Fibroblast of villous mesenchyme (primary cell): ENCODE results near the gene TRPT1. TPM values are rescaled to one million over a fixed set of nuclear protein-coding genes. Genes with fewer than 3 reads are reported as not detected.

Experiments used
- DNase-seq: peaks from one replicate; pipeline ENCODE4 v3.0.0-alpha.2; 2010; ENCODE audit warnings: low read depth
- H3K4me3 ChIP-seq: 2 replicates; pipeline ENCODE4 v1.5.1; 2011; ENCODE audit warnings: low read depth, mild to moderate bottlenecking, low read length
- total RNA-seq: library from RNA; depleted of rRNA; stranded (reverse); fragments of >200 nt; gene quantifications from 2 replicates; pipeline ENCODE4 v1.2.3, GENCODE V29; 2012
- TF ChIP-seq, protein P1 (sequence below): IDR thresholded peaks from 2 replicates; pipeline ENCODE4 v1.5.1; 2012; ENCODE audit warnings: low read depth, mild to moderate bottlenecking, low read length; ENCODE audit not compliant: insufficient read depth

The TRPT1 gene
- total RNA-seq, 1 donor, result 32.4 TPM

- H3K4me3 ChIP-seq, result no peak overlapping the region
- DNase-seq, result no peak
- TF ChIP-seq, protein P1, sequence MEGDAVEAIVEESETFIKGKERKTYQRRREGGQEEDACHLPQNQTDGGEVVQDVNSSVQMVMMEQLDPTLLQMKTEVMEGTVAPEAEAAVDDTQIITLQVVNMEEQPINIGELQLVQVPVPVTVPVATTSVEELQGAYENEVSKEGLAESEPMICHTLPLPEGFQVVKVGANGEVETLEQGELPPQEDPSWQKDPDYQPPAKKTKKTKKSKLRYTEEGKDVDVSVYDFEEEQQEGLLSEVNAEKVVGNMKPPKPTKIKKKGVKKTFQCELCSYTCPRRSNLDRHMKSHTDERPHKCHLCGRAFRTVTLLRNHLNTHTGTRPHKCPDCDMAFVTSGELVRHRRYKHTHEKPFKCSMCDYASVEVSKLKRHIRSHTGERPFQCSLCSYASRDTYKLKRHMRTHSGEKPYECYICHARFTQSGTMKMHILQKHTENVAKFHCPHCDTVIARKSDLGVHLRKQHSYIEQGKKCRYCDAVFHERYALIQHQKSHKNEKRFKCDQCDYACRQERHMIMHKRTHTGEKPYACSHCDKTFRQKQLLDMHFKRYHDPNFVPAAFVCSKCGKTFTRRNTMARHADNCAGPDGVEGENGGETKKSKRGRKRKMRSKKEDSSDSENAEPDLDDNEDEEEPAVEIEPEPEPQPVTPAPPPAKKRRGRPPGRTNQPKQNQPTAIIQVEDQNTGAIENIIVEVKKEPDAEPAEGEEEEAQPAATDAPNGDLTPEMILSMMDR, result no peak
Measured at GRCh38 chr11:64262271-64263002, 36.5 kb upstream of the TRPT1 start.

DNA sequence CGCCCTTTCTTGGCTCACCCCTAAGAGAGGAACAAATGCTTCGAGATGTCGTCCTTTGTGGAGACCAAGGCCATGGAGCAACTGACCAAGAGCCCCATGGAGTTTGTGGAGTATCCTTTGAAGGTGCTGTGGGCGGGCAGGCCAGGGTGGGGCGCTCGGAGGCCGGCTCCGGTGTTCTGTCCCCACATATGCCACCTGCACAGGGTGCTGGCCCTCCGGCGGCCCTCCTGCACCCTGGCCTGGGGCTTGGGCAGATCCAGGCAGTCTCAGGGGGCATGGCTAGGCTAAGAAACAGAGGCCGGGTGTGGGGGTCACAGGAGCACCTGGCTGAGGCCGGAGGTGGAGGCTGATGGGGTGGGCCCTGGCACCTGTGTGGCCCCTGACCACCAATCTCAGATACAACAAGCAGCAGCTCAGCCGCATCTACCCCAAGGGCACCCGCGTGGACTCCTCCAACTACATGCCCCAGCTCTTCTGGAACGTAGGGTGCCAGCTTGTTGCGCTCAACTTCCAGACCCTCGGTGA, 35.6 kb upstream of the TRPT1 start:
- no peak overlapping the region for H3K4me3 ChIP-seq
- TF ChIP-seq, protein P1, result no peak
- DNase-seq, result no peak

DNA sequence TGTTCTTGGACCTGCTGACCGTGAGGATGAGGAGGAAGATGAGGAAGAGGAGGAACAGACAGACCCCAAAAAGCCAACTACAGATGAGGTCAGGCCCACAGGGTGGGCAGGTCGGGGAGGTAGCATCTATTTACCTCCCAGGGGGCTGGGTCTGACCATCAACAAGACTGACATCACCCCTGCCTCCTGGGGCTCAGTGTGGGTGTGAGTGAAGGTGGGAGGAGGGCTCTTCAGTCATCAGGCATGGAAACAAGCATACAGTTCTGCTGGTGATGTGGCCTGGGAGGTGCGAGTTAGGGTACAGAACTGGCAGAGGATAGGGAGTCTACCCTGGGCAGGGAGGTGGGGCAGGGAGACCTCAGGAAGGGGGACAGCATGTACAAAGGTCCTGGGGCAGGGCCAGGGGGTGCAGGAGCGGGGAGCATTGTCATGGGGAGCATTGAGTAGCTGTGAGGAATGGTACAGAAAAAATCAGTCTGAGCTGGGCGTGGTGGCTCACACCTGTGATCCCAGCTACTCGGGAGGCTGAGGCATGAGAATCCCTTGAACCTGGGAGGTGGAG, 34.2 kb upstream of the TRPT1 start:
- TF ChIP-seq, protein P1, result no peak
- no peak for DNase-seq
- no peak overlapping the region for H3K4me3 ChIP-seq

- no peak for DNase-seq
- TF ChIP-seq, protein P1, result no peak
- no peak overlapping the region for H3K4me3 ChIP-seq
Measured at GRCh38 chr11:64259533-64260067, 33.6 kb upstream of the TRPT1 start.

GRCh38 chr11:64258946-64259532, 33.1 kb upstream of the TRPT1 start:
- H3K4me3 ChIP-seq, result no peak overlapping the region
- TF ChIP-seq, protein P1, result no peak
- DNase-seq, result no peak

DNA sequence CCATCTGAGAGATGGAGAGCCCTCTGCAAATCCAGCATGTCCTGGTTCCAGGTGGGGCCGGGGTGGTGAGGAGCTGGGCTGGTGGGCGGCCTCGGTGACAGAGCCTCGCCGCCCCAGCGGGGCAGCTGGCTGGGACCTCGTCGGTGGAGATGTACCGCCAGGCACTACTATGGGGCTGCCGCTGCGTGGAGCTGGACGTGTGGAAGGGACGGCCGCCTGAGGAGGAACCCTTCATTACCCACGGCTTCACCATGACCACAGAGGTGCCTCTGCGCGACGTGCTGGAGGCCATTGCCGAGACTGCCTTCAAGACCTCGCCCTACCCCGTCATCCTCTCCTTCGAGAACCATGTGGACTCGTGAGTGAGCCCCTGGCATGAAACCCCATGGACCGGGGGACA, 32.4 kb upstream of the TRPT1 start:
- DNase-seq, result no peak
- H3K4me3 ChIP-seq, result no peak overlapping the region
- TF ChIP-seq, protein P1, result no peak
